ENCODE data around the gene ZFAND4. TPM values are rescaled to one million over a fixed set of nuclear protein-coding genes. Genes with fewer than 3 reads are reported as not detected.
"Not testable (repeated sequence)": the region's sequence is repeated elsewhere in the genome, so short reads cannot be mapped to it uniquely, and the experiment has no call there.

Gene ZFAND4
- total RNA-seq, 1 experiment from 2014 or later: 17.2 TPM

DNA sequence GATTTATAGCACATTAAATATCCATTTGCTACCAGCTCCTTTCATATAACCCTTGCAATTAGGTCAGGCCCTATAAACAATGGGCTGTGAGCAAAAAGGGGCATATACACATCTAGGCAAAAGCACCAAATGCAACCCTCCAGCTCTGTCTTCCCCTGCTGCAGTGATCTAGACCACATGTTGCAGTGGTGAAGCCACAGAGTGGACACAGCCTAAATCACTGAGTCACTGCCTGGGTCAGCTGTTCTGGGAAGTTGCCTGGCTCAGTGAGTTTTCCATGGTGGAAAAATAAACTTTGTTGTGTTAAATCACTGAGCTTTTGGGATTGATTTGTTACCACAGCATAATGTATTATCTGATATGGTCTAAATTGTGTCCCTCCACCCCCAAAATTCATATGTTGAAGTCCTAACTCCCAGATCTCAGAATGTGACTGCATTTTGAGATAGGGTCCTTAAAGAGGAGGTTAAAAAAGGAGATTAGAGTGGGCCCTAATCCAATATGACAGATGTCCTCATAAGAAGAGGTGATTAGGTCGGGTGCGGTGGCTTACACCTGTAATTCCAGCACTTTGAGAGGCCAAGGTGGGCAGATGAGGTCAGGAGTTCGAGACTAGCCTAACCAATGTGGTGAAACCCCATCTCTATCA, 70.4 kb downstream of the ZFAND4 start:
- Histone ChIP-seq H3K4me1 (ENCODE audit: insufficient read depth, low read length) (no peaks in the 10 kb centered on the region), H3K18ac (ENCODE audit: insufficient read length, low read depth, low read length) (no peak overlapping the region), H2BK20ac (ENCODE audit: low read depth, low read length, poor library complexity, severe bottlenecking) (no peak overlapping the region), H2BK5ac (ENCODE audit: insufficient read length, low read length) (no peak overlapping the region), H4K8ac (replicated peaks; ENCODE audit: insufficient read length, low read depth, low read length) (no peak overlapping the region), H3K23ac (ENCODE audit: insufficient read length, low read depth, low read length) (no peak overlapping the region), H4K20me1 (ENCODE audit: control insufficient read depth, insufficient read depth, insufficient read length) (no peaks in the 10 kb centered on the region), H4K5ac (ENCODE audit: insufficient read length, low read depth, low read length) (no peak overlapping the region), H3K27ac (ENCODE audit: insufficient read length, low read depth, low read length) (no peak overlapping the region), H3T11ph (ENCODE audit: low read length) (no peak overlapping the region), H2BK12ac (ENCODE audit: insufficient read length, low read depth, low read length) (no peak overlapping the region), H3K4ac (ENCODE audit: low read depth, low read length) (no peak overlapping the region), H2AK5ac (ENCODE audit: insufficient read length, low read length) (no peak overlapping the region), H2BK15ac (ENCODE audit: low read depth, low read length) (no peak overlapping the region), H3K27me3 (ENCODE audit: insufficient read depth, low read length) (no peaks in the 10 kb centered on the region), H3K14ac (ENCODE audit: insufficient read depth, low read length) (no peak overlapping the region), H2BK120ac (ENCODE audit: low read depth, low read length, poor library complexity, severe bottlenecking) (no peak overlapping the region), H3K23me2 (ENCODE audit: insufficient read length, low read depth, low read length, poor library complexity, severe bottlenecking) (no peaks in the 10 kb centered on the region), H3K9me3 (ENCODE audit: control insufficient read depth, low read depth, low read length) (no peaks in the 10 kb centered on the region), H3K56ac (ENCODE audit: insufficient read length, low read depth, low read length) (no peak overlapping the region), H3K9ac (ENCODE audit: extremely low read depth, insufficient read length, low read length) (no peak overlapping the region), H4K91ac (ENCODE audit: insufficient read length, low read depth, low read length) (no peak overlapping the region), H3K79me1 (ENCODE audit: insufficient read depth, low read depth, low read length, poor library complexity, severe bottlenecking) (no peaks in the 10 kb centered on the region), H3K4me2 (ENCODE audit: insufficient read depth, insufficient read length, low read length) (no peak overlapping the region), H2AFZ (ENCODE audit: low read length) (no peak overlapping the region), H3K79me2 (ENCODE audit: insufficient read depth, low read length) (no peaks in the 10 kb centered on the region)
- H3K36me3 Mint-ChIP-seq (ENCODE audit: insufficient read depth in 1 of 3, low read depth in 3 of 3): peaks cover 0 to 3% (median 0%) of the 10 kb centered on the region in 3 experiments; a peak in 1 of 7 replicates
- no peak for TF ChIP-seq CTCF (conservative IDR thresholded peaks at IDR 0.05)
- no peak overlapping the region for H3K4me3 Mint-ChIP-seq
- H3K27me3 Mint-ChIP-seq (ENCODE audit: low read depth): peaks cover 5% of the 10 kb centered on the region
- no peak overlapping the region for H3K27ac Mint-ChIP-seq
- no CpG with 5 or more reads among the region's 3 CpGs for WGBS (ENCODE audit: extremely low coverage, insufficient read length, low lambda C conversion rate)
- peaks cover 5 to 7% of the 10 kb centered on the region in 2 experiments; a peak in 4 of 5 replicates for H3K9me3 Mint-ChIP-seq
- no peak for DNase-seq
- H3K4me1 Mint-ChIP-seq: peaks cover 6 to 10% of the 10 kb centered on the region in 2 experiments; a peak in 3 of 4 replicates

- not testable (repeated sequence) for H3K27me3 Mint-ChIP-seq (ENCODE audit: low read depth); H4K20me1 ChIP-seq (ENCODE audit: control insufficient read depth, insufficient read depth, insufficient read length); H3K79me2 ChIP-seq (ENCODE audit: insufficient read depth, low read length); H3K27ac ChIP-seq (ENCODE audit: insufficient read length, low read depth, low read length); H3K18ac ChIP-seq (ENCODE audit: insufficient read length, low read depth, low read length); H2BK5ac ChIP-seq (ENCODE audit: insufficient read length, low read length); H3K23ac ChIP-seq (ENCODE audit: insufficient read length, low read depth, low read length); H3K4me1 Mint-ChIP-seq; H2BK20ac ChIP-seq (ENCODE audit: low read depth, low read length, poor library complexity, severe bottlenecking); H2AK5ac ChIP-seq (ENCODE audit: insufficient read length, low read length); H2AFZ ChIP-seq (ENCODE audit: low read length); H3K79me1 ChIP-seq (ENCODE audit: insufficient read depth, low read depth, low read length, poor library complexity, severe bottlenecking); H2BK12ac ChIP-seq (ENCODE audit: insufficient read length, low read depth, low read length); H4K8ac ChIP-seq (replicated peaks; ENCODE audit: insufficient read length, low read depth, low read length); H3K14ac ChIP-seq (ENCODE audit: insufficient read depth, low read length); H3K9me3 ChIP-seq (ENCODE audit: control insufficient read depth, low read depth, low read length); H2BK120ac ChIP-seq (ENCODE audit: low read depth, low read length, poor library complexity, severe bottlenecking); H3K4me2 ChIP-seq (ENCODE audit: insufficient read depth, insufficient read length, low read length); H3K23me2 ChIP-seq (ENCODE audit: insufficient read length, low read depth, low read length, poor library complexity, severe bottlenecking); H3T11ph ChIP-seq (ENCODE audit: low read length); H4K91ac ChIP-seq (ENCODE audit: insufficient read length, low read depth, low read length); H3K4me1 ChIP-seq (ENCODE audit: insufficient read depth, low read length); DNase-seq; H4K5ac ChIP-seq (ENCODE audit: insufficient read length, low read depth, low read length); H3K27me3 ChIP-seq (ENCODE audit: insufficient read depth, low read length); H3K56ac ChIP-seq (ENCODE audit: insufficient read length, low read depth, low read length); H3K4ac ChIP-seq (ENCODE audit: low read depth, low read length); H3K9me3 Mint-ChIP-seq; H3K36me3 Mint-ChIP-seq (ENCODE audit: insufficient read depth in 1 of 3, low read depth in 3 of 3); H2BK15ac ChIP-seq (ENCODE audit: low read depth, low read length); H3K4me3 Mint-ChIP-seq; H3K9ac ChIP-seq (ENCODE audit: extremely low read depth, insufficient read length, low read length)
- WGBS (ENCODE audit: extremely low coverage, insufficient read length, low lambda C conversion rate): no CpG with 5 or more reads among the region's 16 CpGs
- peak overlapping the region; percentile 47 to 96 (median 77); a peak in 4 of 7 replicates for H3K27ac Mint-ChIP-seq
These were observed 71.2 kb downstream of the ZFAND4 start for GRCh38 chr10:45601254-45601930.

Data from H9 (cell line).